GM18498 (cell line): ENCODE results near the gene CDK5RAP2.
"Not testable (repeated sequence)": the region's sequence is repeated elsewhere in the genome, so short reads cannot be mapped to it uniquely, and the experiment has no call there.

ENCODE experiments used
- ATAC-seq: cut with Tn5 transposase; IDR thresholded peaks from one replicate; pipeline ENCODE4 v1.9.1; 2021; ENCODE audit warnings: mild to moderate bottlenecking, moderate library complexity; ENCODE audit not compliant: unreplicated experiment

The CDK5RAP2 gene

GRCh38 chr9:120592210-120592609 lies 12.2 kb upstream of the CDK5RAP2 start:
- ATAC-seq = no peak

- no peak for ATAC-seq
Observed at GRCh38 chr9:120587328-120587727, 7.4 kb upstream of the CDK5RAP2 start.

DNA sequence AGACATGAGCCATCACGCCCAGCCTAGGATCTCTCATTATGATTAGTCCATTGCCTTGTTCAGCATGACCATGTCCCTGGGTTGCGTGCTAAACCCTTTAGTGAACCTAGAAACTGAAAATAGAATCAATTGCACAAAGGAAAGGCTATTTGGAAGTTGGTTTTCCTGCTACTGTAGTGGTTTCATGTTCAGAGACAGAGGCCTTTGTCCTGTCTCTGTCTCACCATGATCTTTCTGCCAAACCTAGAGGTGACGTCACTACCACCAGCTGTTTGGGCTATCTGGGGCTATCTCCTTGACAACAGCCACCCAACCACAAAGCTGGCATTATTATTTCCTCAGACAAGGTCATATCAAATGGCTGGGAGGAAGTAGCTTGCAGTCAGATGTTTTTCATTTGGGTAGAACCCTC lies 4.0 kb upstream of the CDK5RAP2 start:
- peak; percentile 58 for ATAC-seq

DNA sequence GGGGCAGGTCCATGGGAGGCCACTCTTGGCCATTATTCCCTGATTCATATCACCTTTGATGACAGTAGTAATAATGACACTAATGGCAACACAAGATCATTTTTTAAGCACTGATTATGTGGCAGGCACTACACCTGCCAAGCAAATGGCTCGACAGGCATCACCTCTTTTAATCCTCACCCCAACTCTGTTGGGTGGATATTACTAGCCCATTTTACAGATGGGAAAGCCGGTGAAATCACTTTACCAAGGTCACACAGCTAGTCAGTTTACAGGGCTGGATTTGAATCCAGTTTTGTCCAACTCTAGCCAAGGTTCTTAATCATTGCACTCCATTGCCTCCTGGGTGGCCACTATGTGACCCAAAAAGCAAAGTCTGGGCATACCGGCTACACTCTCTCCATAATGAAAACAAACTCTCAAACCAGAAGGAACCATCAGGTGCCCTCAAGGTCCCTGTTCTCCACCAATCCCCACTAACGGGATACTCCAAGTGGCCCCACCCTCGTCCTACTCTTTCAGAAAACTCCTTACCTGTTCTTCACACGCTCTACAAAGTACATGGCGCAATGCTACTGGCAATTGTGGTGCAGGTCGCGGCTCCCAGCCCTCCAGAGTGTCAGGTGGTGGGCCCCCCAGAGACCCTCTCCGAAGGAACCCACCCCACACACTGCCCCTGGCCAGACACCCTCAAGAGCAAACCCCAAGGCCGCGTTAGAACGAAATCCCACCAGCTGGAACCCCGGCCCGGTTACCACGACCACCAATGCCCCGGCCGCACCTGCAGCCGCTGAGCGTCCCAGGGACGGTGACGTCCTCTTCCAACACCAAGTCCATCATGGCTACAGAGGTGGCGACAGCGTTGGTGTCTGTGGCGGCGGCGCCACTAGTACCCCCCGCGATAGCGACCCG lies 572 bp downstream of the CDK5RAP2 start:
- ATAC-seq = peak; percentile 44

GRCh38 chr9:120574473-120574872 lies 5.5 kb downstream of the CDK5RAP2 start:
- ATAC-seq = no peak

DNA sequence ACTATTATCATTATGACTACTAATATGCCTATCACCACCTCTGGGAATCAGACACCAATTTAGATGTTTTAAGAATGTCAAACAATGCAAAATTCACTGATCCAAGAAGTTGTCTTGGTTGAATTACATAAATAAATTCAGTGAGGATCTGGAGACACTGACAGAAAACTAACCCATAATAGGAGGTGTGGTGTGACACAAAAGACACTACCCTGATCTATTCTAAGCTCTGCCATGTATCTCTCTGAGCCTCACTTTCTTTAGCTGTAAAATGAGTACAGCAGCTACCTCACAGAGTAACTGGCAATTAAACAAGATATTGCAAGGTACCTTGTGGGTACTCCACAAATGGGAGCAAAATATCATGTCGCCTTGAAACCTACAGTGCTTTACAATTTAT lies 7.5 kb downstream of the CDK5RAP2 start:
- ATAC-seq = no peak

DNA sequence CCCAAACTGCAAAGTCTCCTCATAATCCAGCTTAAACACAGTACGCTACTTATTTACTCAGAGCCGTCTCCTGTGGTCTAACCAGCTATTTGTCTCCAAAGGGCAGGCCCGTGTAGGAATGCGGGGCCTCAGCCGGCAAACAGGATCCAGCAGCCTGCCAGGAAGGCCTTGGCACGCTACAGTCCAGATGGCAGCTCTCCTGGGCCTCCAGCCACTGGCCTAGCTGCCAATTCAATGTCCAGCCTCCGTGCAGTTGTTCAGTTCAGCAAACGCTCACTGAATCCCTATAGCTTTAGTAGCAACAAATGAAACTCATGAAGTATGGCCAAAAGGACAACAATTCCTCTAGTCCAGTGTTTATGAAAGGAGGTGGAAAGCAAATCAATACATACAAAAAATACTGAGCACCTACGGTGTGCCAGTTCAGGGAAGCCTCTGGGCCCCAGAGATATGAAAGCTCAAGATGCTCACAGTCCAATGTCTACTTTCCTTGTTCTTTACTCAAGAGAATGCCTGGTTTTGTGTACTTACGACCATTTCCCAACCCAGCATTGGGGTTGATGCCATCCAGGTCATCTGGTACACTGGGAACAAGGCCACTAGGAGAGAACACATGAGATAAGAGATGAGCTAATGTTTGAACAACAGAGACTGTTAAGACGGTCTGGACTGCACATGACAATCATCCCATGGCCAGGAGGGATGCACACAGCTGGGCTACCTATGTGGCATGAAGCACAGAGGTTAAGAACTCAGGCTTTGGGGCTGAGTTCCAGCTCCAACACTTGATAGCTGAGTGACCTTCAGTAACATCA lies 8.3 kb downstream of the CDK5RAP2 start:
- ATAC-seq = no peak

GRCh38 chr9:120570296-120570695 lies 9.7 kb downstream of the CDK5RAP2 start:
- ATAC-seq = no peak

DNA sequence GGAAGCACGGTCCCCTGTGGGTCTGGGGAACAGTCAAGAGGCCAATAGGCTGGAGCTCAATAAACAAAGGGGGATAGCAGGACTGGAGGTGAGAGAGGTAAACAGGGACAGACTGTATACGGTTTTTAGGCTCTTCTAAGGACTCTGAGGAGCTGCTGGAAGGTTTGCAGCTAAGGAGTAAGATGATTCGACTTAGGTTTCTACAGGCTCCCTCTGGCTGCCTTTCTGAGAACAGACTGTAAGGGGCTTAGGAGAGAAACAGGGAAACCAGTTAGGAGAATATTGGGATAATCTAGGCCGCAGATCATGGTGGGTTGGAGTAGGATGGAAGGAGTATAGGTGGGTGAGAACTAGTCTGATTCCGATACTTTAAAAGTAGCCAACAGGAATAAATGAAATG lies 10.4 kb downstream of the CDK5RAP2 start:
- ATAC-seq = no peak

GRCh38 chr9:120568816-120569215 lies 11.2 kb downstream of the CDK5RAP2 start:
- no peak for ATAC-seq

GRCh38 chr9:120567874-120568273 lies 12.1 kb downstream of the CDK5RAP2 start:
- no peak for ATAC-seq

DNA sequence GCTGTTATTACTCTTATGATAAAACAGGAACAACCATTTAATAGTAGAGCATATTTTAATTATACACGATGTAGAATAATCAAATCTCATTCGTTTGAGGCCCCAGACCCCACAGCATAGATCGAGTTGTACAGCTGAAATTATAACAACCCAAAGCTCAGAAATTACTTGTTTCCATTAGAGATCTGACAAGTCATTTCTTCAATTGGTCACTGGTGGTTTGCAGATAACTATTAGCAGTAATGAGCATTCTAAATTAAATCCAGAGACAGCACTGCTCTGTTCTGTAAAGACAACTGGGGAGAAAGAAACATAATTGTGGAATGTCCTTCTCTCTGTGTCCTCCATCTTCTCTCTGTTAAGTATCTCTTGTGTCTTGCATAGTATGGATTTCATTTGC lies 12.9 kb downstream of the CDK5RAP2 start:
- ATAC-seq = no peak

DNA sequence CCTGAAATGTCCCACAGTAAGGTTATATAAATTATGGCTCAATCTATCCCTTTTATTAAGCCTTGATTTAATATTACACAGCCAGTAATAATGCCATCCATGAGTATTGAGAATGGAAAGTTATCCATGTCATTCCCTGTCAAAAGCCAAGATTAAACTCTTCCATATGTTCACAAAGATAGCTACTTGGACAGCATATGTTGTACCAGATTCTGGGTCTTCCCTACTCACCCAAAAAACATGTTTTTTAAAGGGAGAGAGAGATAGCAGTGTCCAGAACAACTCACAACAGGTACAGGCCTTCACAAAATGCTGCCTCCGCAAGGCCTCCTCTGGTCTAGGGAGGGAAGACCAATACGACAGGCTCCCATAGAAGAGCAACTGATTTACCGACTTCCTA lies 15.4 kb downstream of the CDK5RAP2 start:
- no peak for ATAC-seq

DNA sequence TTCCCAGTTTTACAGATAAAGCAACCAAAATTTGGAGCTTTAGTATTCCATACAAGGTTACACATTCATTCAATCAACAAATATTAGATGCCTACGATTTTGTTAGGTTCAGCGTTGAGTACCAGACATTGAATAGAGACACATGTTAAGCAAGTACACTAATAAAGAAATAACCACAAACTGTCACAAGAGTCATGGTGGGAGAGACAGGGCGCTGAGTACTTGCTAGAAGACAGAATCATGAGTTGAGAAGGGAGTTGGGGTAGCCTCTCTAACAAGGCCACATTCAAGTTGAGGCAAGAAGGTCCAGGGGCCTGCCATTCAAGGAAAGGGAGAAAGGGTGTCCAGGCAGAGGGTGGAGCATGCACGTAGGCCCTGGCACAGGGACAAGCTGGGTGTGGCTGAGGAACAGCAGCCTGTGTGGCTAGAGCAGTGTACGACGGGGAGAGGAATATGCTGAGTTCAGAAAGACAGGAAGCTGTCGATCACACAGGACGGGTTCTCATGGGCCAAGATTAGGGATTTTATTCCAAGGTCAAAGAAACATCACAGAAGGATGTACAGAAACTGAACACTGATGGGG lies 17.0 kb downstream of the CDK5RAP2 start:
- ATAC-seq = no peak

- no peak for ATAC-seq
Observed at GRCh38 chr9:120561709-120562108, 18.3 kb downstream of the CDK5RAP2 start.

- ATAC-seq = no peak
Observed at GRCh38 chr9:120559546-120559945, 20.4 kb downstream of the CDK5RAP2 start.

GRCh38 chr9:120558454-120558853 lies 21.5 kb downstream of the CDK5RAP2 start:
- no peak for ATAC-seq

GRCh38 chr9:120557205-120557604 lies 22.8 kb downstream of the CDK5RAP2 start:
- no peak for ATAC-seq

DNA sequence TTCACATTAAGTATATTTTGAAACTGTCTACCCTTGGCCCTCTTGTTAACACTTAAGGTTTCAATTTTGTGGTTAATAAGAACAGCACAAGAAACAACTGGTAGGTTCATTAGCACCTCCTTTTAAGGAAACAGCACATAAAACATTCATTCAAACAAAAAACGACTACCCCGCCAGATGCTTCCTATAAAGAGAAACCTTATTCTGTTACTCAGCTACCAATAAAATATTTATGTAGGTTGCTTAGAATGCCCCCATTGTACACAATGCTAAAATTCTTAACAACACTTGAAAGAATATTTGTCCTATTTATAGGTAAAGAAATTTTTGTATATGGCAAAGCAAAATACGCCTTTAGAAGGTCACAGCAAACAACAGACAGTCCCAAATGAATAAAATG lies 23.2 kb downstream of the CDK5RAP2 start:
- ATAC-seq = no peak

DNA sequence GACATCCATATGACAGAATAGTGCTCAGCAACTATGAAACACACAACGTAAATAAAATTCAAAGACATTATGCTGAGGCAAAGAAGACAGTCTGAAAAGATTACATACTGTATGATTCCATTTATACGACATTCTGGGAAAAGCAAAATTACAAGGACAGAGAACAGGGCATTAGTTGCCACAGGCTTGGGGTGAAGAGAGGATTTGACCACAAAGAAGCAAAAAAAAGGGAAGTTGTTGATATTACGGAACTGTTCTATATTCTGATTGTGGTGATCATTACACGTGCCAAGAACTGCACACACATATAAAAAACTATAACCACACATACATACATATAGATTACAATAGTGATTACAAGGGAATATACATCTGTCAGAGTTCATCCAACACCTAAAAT lies 24.1 kb downstream of the CDK5RAP2 start:
- ATAC-seq = no peak

- not testable (repeated sequence) for ATAC-seq
Observed at GRCh38 chr9:120552210-120552704, 27.7 kb downstream of the CDK5RAP2 start.
